ENCODE measurements around the gene GRK7.

DNA sequence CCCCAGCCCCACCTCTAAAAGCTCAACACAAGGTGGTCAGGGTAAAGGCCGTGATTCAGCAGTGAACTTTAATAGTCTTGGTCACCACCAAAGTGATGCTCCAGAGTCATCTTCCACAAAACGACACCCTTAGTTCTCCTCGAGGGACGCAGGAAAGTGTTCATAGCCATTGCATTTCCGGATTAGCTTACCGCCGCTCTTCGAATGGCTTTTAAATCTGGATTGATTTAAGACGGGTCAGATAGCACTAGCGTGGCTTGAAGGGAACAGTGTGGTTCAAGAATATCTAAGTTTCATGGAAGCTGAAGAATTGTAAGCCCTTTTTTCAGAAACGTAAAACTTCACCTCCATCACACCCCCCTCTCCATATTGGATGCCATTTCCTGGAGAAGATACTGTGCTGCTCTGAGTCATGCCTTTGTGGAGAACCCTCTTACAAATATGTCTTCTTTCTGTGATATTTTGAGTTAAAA, 24.3 kb upstream of the GRK7 start:
- TF ChIP-seq, protein P1, sequence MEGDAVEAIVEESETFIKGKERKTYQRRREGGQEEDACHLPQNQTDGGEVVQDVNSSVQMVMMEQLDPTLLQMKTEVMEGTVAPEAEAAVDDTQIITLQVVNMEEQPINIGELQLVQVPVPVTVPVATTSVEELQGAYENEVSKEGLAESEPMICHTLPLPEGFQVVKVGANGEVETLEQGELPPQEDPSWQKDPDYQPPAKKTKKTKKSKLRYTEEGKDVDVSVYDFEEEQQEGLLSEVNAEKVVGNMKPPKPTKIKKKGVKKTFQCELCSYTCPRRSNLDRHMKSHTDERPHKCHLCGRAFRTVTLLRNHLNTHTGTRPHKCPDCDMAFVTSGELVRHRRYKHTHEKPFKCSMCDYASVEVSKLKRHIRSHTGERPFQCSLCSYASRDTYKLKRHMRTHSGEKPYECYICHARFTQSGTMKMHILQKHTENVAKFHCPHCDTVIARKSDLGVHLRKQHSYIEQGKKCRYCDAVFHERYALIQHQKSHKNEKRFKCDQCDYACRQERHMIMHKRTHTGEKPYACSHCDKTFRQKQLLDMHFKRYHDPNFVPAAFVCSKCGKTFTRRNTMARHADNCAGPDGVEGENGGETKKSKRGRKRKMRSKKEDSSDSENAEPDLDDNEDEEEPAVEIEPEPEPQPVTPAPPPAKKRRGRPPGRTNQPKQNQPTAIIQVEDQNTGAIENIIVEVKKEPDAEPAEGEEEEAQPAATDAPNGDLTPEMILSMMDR (IDR thresholded peaks at IDR 0.05): no peak
- no peak for TF ChIP-seq POLR2A (IDR thresholded peaks at IDR 0.05)

Measured in Peyer's patch (tissue), 4 donors.